GM23248 (cell line): ENCODE data around the gene PGC. TPM values are rescaled to one million over a fixed set of nuclear protein-coding genes. Genes with fewer than 3 reads are reported as not detected.

Experiments
- DNase-seq: peaks from one replicate; pipeline ENCODE4 v3.0.0-alpha.2; 2015
- H2AFZ ChIP-seq: fragments of 200-600 bp; sonication (generic); 2 replicates; pipeline ENCODE4 v1.6.1; 2016; ENCODE audit warnings: antibody characterized with exemption
- H3F3A ChIP-seq: fragments of 200-600 bp; sonication (generic); 2 replicates; pipeline ENCODE4 v1.6.1; 2016; ENCODE audit warnings: mild to moderate bottlenecking, antibody characterized with exemption, mixed run types; ENCODE audit not compliant: insufficient read depth
- H3K27ac ChIP-seq: fragments of 200-600 bp; sonication (generic); 2 replicates; pipeline ENCODE4 v1.5.1; 2016; ENCODE audit warnings: mild to moderate bottlenecking
- H3K27me3 ChIP-seq: fragments of 200-600 bp; sonication (generic); replicated peaks from 2 replicates; pipeline ENCODE4 v1.6.1; 2016; ENCODE audit warnings: mild to moderate bottlenecking; ENCODE audit not compliant: insufficient read depth
- H3K36me3 ChIP-seq: fragments of 200-600 bp; sonication (generic); 2 replicates; pipeline ENCODE4 v1.6.1; 2016; ENCODE audit warnings: low read depth, mild to moderate bottlenecking
- H3K4me1 ChIP-seq: fragments of 200-600 bp; sonication (generic); 2 replicates; pipeline ENCODE4 v1.6.1; 2016; ENCODE audit warnings: mild to moderate bottlenecking; ENCODE audit not compliant: insufficient read depth
- H3K4me2 ChIP-seq: fragments of 200-600 bp; sonication (generic); one replicate; pipeline ENCODE4 v1.6.1; 2016; ENCODE audit warnings: mild to moderate bottlenecking; ENCODE audit not compliant: unreplicated experiment
- H3K4me3 ChIP-seq: fragments of 200-600 bp; sonication (generic); 2 replicates; pipeline ENCODE4 v1.5.1; 2016; ENCODE audit warnings: mild to moderate bottlenecking
- H3K79me2 ChIP-seq: fragments of 200-600 bp; sonication (generic); 2 replicates; pipeline ENCODE4 v1.6.1; 2016; ENCODE audit warnings: mild to moderate bottlenecking; ENCODE audit not compliant: insufficient read depth
- H3K9ac ChIP-seq: fragments of 200-600 bp; sonication (generic); 2 replicates; pipeline ENCODE4 v1.6.1; 2016; ENCODE audit warnings: mild to moderate bottlenecking
- H3K9me2 ChIP-seq: fragments of 200-600 bp; sonication (generic); 2 replicates; pipeline ENCODE4 v1.6.1; 2016; ENCODE audit warnings: mixed run types, mild to moderate bottlenecking, moderate library complexity; ENCODE audit not compliant: insufficient read depth
- H3K9me3 ChIP-seq: fragments of 200-600 bp; sonication (generic); one replicate; pipeline ENCODE4 v1.6.1; 2017; ENCODE audit warnings: low read depth
- H4K20me1 ChIP-seq: fragments of 200-600 bp; sonication (generic); 2 replicates; pipeline ENCODE4 v1.6.0; 2016; ENCODE audit not compliant: insufficient read depth
- EZH2 ChIP-seq: fragments of 200-600 bp; sonication (generic); IDR thresholded peaks from 2 replicates; pipeline ENCODE4 v1.6.1; 2018; ENCODE audit warnings: antibody characterized with exemption, mild to moderate bottlenecking; ENCODE audit not compliant: insufficient read depth, poor library complexity, severe bottlenecking
- EZH2phosphoT487 ChIP-seq: fragments of 200-600 bp; sonication (generic); IDR thresholded peaks from 2 replicates; pipeline ENCODE4 v1.6.1; 2018; ENCODE audit warnings: antibody characterized with exemption, moderate library complexity, mild to moderate bottlenecking, low read depth; ENCODE audit not compliant: insufficient read depth
- WGBS, 2 experiments: methylation state at CpG; one replicate each; pipeline ENCODE4 v1.1.6; 2015 to 2017; ENCODE audit warnings: low lambda C conversion rate in 2 of 2, low coverage in 1 of 2; ENCODE audit errors: missing lambda C conversion rate in 2 of 2; 5-methylcytosine and 5-hydroxymethylcytosine counted together
- in situ Hi-C: fragments of 300-500 bp; cut with MboI; formaldehyde crosslinking; loops from 2 replicates; pipeline ENCODE4 v1.15.0; 2020
- polyA plus RNA-seq: library from polyadenylated mRNA; unstranded; fragments of >200 nt; fragmentation: Nextera tagmentation; extraction: Ambion mirVana; gene quantifications from 2 replicates; pipeline ENCODE4 v1.2.1, GENCODE V29; 2016
- total RNA-seq: library from RNA; depleted of rRNA; stranded (reverse); fragments of >200 nt; shearing (Covaris generic); gene quantifications from 2 replicates; pipeline ENCODE4 v1.2.3, GENCODE V29; 2014; rRNA removed

The PGC gene
- total RNA-seq (not detected in 2 replicates), polyA plus RNA-seq (not detected in 2 replicates)

GRCh38 chr6:41747256-41748101 is at the start of gene PGC:
Gene PGC, minus strand, starts transcription at chr6:41747397. Its CDS starts 63 bp downstream, at chr6:41747334.
- Histone ChIP-seq H3K27me3 (no peaks in the 10 kb centered on the region; the same call in none of the 2 replicates), H3K9me3 (no peaks in the 10 kb centered on the region), H3K9ac (no peak within 1 kb of the TSS), H3K4me2 (no peak within 1 kb of the TSS), H3F3A (no peaks in the 10 kb centered on the region), H3K27ac (no peak within 1 kb of the TSS), H3K4me1 (no peaks in the 10 kb centered on the region), H3K79me2 (no peaks in the 10 kb centered on the region), H4K20me1 (no peaks in the 10 kb centered on the region), H3K9me2 (no peaks in the 10 kb centered on the region), H3K36me3 (no peaks in the 10 kb centered on the region), H2AFZ (no peak within 1 kb of the TSS), H3K4me3 (no peak within 1 kb of the TSS)
- 75 to 77% methylated on average over 15 of the region's 15 CpGs for WGBS, 2 experiments
- in situ Hi-C loops: no loop called here
- TF ChIP-seq EZH2phosphoT487 (no peak), EZH2 (no peak)
- DNase-seq: no peak

- Histone ChIP-seq H3K4me2 (no peak overlapping the region), H3K9me3 (no peaks in the 10 kb centered on the region), H3F3A (peaks cover 2% of the 10 kb centered on the region; the same call in 1 of the 2 replicates), H3K4me1 (peaks cover 6% of the 10 kb centered on the region; the same call in 1 of the 2 replicates), H3K27ac (no peak overlapping the region), H3K79me2 (no peaks in the 10 kb centered on the region), H2AFZ (no peak overlapping the region), H3K36me3 (peaks cover 3% of the 10 kb centered on the region; the same call in 1 of the 2 replicates), H3K4me3 (no peak overlapping the region), H3K9me2 (no peaks in the 10 kb centered on the region), H4K20me1 (no peaks in the 10 kb centered on the region), H3K27me3 (no peaks in the 10 kb centered on the region), H3K9ac (no peak overlapping the region)
- no peak for DNase-seq
- TF ChIP-seq EZH2phosphoT487 (no peak), EZH2 (no peak)
- in situ Hi-C loops: no loop called here
- 68 to 69% methylated on average over 2 of the region's 2 CpGs for WGBS, 2 experiments
These were observed 49.3 kb upstream of the PGC start for GRCh38 chr6:41796474-41796873.

- H3K9me3 ChIP-seq: no peaks in the 10 kb centered on the region
- WGBS, 2 experiments: 77 to 80% methylated on average over 4 of the region's 4 CpGs
- H3F3A ChIP-seq: peaks cover 16% of the 10 kb centered on the region
- peaks cover 33% of the 10 kb centered on the region for H3K79me2 ChIP-seq
- no peaks in the 10 kb centered on the region for H4K20me1 ChIP-seq
- H3K4me2 ChIP-seq: no peak overlapping the region
- H3K4me3 ChIP-seq: no peak overlapping the region
- TF ChIP-seq EZH2phosphoT487 (no peak), EZH2 (no peak)
- H3K4me1 ChIP-seq: peaks cover 4% of the 10 kb centered on the region; the same call in 1 of the 2 replicates
- no peak overlapping the region for H2AFZ ChIP-seq
- no peak overlapping the region for H3K9ac ChIP-seq
- in situ Hi-C loops: no loop called here
- H3K27me3 ChIP-seq: no peaks in the 10 kb centered on the region
- H3K9me2 ChIP-seq: no peaks in the 10 kb centered on the region
- DNase-seq: no peak
- no peak overlapping the region for H3K27ac ChIP-seq
- peaks cover 26% of the 10 kb centered on the region for H3K36me3 ChIP-seq
These were observed 44.8 kb upstream of the PGC start for GRCh38 chr6:41791984-41792383.

GRCh38 chr6:41791305-41791704 is 44.1 kb upstream of the PGC start:
- WGBS, 2 experiments: 44 to 47% methylated on average over 1 of the region's 1 CpG
- peaks cover 26% of the 10 kb centered on the region for H3K36me3 ChIP-seq
- in situ Hi-C loops: no loop called here

More at GRCh38 chr6:41791305-41791704, 44.1 kb upstream of the PGC start:
- Histone ChIP-seq H2AFZ (no peak overlapping the region), H3K9me2 (no peaks in the 10 kb centered on the region), H4K20me1 (no peaks in the 10 kb centered on the region), H3K27me3 (no peaks in the 10 kb centered on the region), H3K4me3 (no peak overlapping the region), H3K9ac (no peak overlapping the region), H3F3A (peaks cover 16% of the 10 kb centered on the region), H3K4me2 (no peak overlapping the region), H3K9me3 (no peaks in the 10 kb centered on the region), H3K4me1 (peaks cover 4% of the 10 kb centered on the region; the same call in 1 of the 2 replicates), H3K27ac (no peak overlapping the region), H3K79me2 (peaks cover 33% of the 10 kb centered on the region)
- TF ChIP-seq EZH2 (no peak), EZH2phosphoT487 (no peak)
- no peak for DNase-seq
